WTC11 (cell line): ENCODE data around the gene GHRL.

ENCODE experiments used
- JUN ChIP-seq: sonication (generic); formaldehyde crosslinking; IDR thresholded peaks from 2 replicates; pipeline ENCODE4 v1.8.0; 2023; ENCODE audit warnings: mild to moderate bottlenecking, missing genetic modification reagents
- RELA ChIP-seq: sonication (generic); formaldehyde crosslinking; IDR thresholded peaks from 2 replicates; pipeline ENCODE4 v1.8.1; 2022; ENCODE audit warnings: missing genetic modification reagents, mild to moderate bottlenecking, borderline replicate concordance

DNA sequence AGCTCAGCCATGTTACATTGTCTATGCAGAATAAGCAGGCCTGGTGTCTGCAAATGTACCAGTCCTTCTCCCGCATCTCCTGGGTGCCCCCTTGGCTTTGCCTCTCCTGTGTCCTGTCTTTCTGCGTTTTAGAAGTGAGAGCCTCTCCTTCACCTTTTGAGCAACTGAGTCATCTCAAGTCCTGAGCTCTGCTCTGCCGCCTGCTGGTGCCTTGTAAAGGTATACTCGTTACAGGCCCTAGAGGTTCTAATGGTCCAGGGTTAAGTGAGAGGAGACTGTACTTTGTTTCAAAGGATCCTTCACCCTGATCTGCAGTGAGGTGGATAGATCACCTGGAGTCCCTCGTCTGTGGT lies 12.6 kb downstream of the GHRL start:
- TF ChIP-seq JUN (CRISPR knock-in tag) (no peak), RELA (CRISPR knock-in tag) (no peak)
